CD8-positive, alpha-beta memory T cell (primary cell): ENCODE results near the gene EID2B. TPM values are rescaled to one million over a fixed set of nuclear protein-coding genes. Genes with fewer than 3 reads are reported as not detected.

Experiments used
- CTCF ChIA-PET: fragments of 350-600 bp; sonication (Branson Sonifier 250); formaldehyde crosslinking; loops from one replicate; lab custom pipeline; 2021; ENCODE audit warnings: antibody characterized with exemption; lab: Charles Lee
- POLR2A ChIA-PET: fragments of 350-600 bp; sonication (Branson Sonifier 250); formaldehyde crosslinking; loops from one replicate; lab custom pipeline; 2021; ENCODE audit warnings: antibody characterized with exemption; lab: Charles Lee
- DNase-seq, 5 donors: peaks; one replicate each; pipeline versions ENCODE4 v3.0.0 to v3.0.0-alpha.2; 2020 to 2022; ENCODE audit warnings: mixed read lengths in 1 of 5
- H3K27ac ChIP-seq: one replicate; pipeline ENCODE4 v1.7.0; 2013; ENCODE audit warnings: low read depth, mild to moderate bottlenecking, low read length, moderate library complexity
- H3K27me3 ChIP-seq: 2 replicates; pipeline ENCODE4 v1.7.0; 2013; ENCODE audit warnings: low read length, mild to moderate bottlenecking; ENCODE audit not compliant: insufficient read depth, poor library complexity, severe bottlenecking
- H3K36me3 ChIP-seq: 2 replicates; pipeline ENCODE4 v1.7.0; 2013; ENCODE audit warnings: mild to moderate bottlenecking, low read length, moderate library complexity; ENCODE audit not compliant: insufficient read depth
- H3K4me1 ChIP-seq: 2 replicates; pipeline ENCODE4 v1.7.0; 2013; ENCODE audit warnings: mild to moderate bottlenecking, low read length, moderate library complexity; ENCODE audit not compliant: insufficient read depth
- H3K4me3 ChIP-seq: 2 replicates; pipeline ENCODE4 v1.7.0; 2013; ENCODE audit warnings: mild to moderate bottlenecking, low read length
- H3K9me3 ChIP-seq: 2 replicates; pipeline ENCODE4 v1.7.0; 2013; ENCODE audit warnings: mild to moderate bottlenecking, low read length
- H3K27ac Mint-ChIP-seq, 8 donors: one replicate each; pipeline ENCODE4 v1.8.0; 2020 to 2021; ENCODE audit warnings: mixed read lengths in 8 of 8, mild to moderate bottlenecking in 6 of 8, inconsistent platforms in 3 of 8, moderate library complexity in 3 of 8
- H3K27me3 Mint-ChIP-seq, 2 donors: one replicate each; pipeline ENCODE4 v1.8.0; 2020 to 2021; ENCODE audit warnings: mixed read lengths in 2 of 2, mild to moderate bottlenecking in 1 of 2, moderate library complexity in 1 of 2
- H3K36me3 Mint-ChIP-seq, 3 donors: one replicate each; pipeline ENCODE4 v1.8.0; 2020 to 2021; ENCODE audit warnings: mixed read lengths in 3 of 3, inconsistent platforms in 1 of 3, mild to moderate bottlenecking in 1 of 3
- H3K4me1 Mint-ChIP-seq, 3 donors: one replicate each; pipeline ENCODE4 v1.8.0; 2020 to 2021; ENCODE audit warnings: mixed read lengths in 3 of 3, inconsistent platforms in 1 of 3, mild to moderate bottlenecking in 1 of 3
- H3K4me3 Mint-ChIP-seq, 7 donors: one replicate each; pipeline ENCODE4 v1.8.0; 2020 to 2021; ENCODE audit warnings: mixed read lengths in 7 of 7, mild to moderate bottlenecking in 6 of 7, moderate library complexity in 4 of 7, inconsistent platforms in 2 of 7
- H3K9me3 Mint-ChIP-seq, 5 donors: one replicate each; pipeline ENCODE4 v1.8.0; 2020 to 2022; ENCODE audit warnings: mixed read lengths in 5 of 5, mild to moderate bottlenecking in 3 of 5, moderate library complexity in 2 of 5, inconsistent platforms in 1 of 5
- polyA plus RNA-seq: library from polyadenylated mRNA; unstranded; fragments of 300-500 nt; fragmentation: Illumina TruSeq; gene quantifications from one replicate; pipeline ENCODE4 v1.2.3, GENCODE V29; 2021
- total RNA-seq, 2 experiments: library from RNA; stranded (reverse); gene quantifications; one replicate each; pipeline ENCODE4 v1.2.3, GENCODE V29; 2021

EID2B gene
- total and polyA plus RNA-seq, 3 experiments from 2014 or later, result 3.4 to 8.5 (median 3.7) TPM

DNA sequence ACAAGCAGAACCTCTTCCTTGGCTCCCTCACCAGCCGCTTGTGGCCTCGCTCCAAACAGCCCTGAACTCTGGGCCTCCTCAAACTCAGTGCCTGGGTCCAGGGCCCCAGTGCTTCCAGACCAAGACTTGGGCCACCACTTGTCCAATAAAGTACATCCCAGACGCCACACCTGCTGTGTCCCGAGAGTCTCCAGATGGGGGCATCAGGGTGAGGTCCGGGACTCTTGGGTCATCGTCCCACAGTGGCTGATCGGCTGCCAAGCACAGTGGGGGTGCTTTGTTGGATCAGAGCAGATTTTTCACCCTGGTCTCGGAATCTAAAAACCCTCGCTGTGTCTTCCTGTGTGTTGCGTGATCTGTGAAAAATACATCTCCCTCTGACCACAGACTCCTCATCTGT, 42.9 kb downstream of the EID2B start:
- Mint-ChIP-seq H3K36me3 (peaks cover 0 to 57% (median 10%) of the 10 kb centered on the region in 3 donors), H3K27ac (no peak overlapping the region), H3K27me3 (no peaks in the 10 kb centered on the region), H3K4me3 (no peak overlapping the region), H3K9me3 (no peaks in the 10 kb centered on the region), H3K4me1 (peaks cover 0 to 4% (median 3%) of the 10 kb centered on the region in 3 donors)
- Histone ChIP-seq H3K27me3 (no peaks in the 10 kb centered on the region), H3K36me3 (peaks cover 38% of the 10 kb centered on the region), H3K4me3 (no peak overlapping the region), H3K9me3 (no peaks in the 10 kb centered on the region), H3K4me1 (no peaks in the 10 kb centered on the region), H3K27ac (no peak overlapping the region)
- no peak for DNase-seq
- ChIA-PET CTCF (no interaction called here), POLR2A (no interaction called here)

DNA sequence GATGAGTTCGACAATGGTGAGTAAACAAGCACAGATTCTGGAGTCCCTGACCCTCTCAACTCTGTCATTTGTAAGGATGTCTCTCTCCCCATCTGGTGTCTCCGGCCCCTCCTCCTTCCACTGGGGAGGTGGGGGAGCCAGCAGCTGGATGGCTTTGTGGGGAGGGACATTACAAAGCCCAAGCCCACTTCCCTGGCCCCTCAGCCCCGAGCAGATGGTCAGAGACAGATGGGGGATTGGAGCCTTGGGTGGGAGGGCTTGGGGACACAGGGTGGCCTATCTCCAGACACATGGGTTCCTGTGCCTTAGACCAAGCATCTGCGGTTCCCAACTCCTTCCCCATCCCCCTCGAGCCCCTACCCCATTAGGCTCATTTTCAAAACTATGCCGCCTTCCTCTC, 49.5 kb downstream of the EID2B start:
- Mint-ChIP-seq H3K27me3 (no peaks in the 10 kb centered on the region), H3K4me1 (peaks cover 25 to 31% (median 29%) of the 10 kb centered on the region in 3 donors), H3K36me3 (peaks cover 0 to 43% (median 9%) of the 10 kb centered on the region in 3 donors), H3K9me3 (no peaks in the 10 kb centered on the region), H3K27ac (peak overlapping the region in 3 of 8 donors; percentile 19 to 58 (median 52)), H3K4me3 (peak overlapping the region in 6 of 7 donors; percentile 39 to 73 (median 44))
- H3K4me1 ChIP-seq, result peaks cover 18% of the 10 kb centered on the region
- H3K36me3 ChIP-seq, result peaks cover 18% of the 10 kb centered on the region
- H3K4me3 ChIP-seq, result no peak overlapping the region
- H3K27ac ChIP-seq, result no peak overlapping the region
- ChIA-PET POLR2A (interaction anchor here (0.6 kb wide), 1 partner anchor 1316 kb away, joined by 3 read pairs; the partner anchor contains the start of gene EGLN2), CTCF (interaction anchor here (2.8 kb wide), 1 partner anchor 8 kb away, joined by 9 read pairs; no protein-coding TSS in a partner anchor)
- H3K27me3 ChIP-seq, result no peaks in the 10 kb centered on the region
- no peak for DNase-seq
- no peaks in the 10 kb centered on the region for H3K9me3 ChIP-seq

DNA sequence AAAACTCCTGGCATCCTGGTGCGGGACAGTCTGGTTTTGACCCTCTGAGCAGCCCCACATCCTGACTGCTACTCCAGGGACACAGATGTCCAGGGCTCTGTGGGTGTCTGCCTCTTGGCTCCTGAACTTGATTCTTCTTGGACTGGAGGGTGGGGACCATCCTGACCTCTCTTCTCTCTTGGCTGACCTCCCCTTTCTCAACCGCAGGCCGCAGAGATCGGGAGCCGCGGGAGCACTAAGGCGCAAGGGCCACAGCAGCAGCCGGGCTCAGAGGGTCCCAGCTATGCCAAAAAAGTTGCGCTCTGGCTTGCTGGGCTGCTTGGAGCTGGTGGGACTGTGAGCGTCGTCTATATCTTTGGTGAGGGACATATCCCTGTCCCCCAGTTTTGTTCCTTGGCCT, 51.0 kb downstream of the EID2B start:
- Histone ChIP-seq H3K4me3 (peak overlapping the region; percentile 97), H3K27me3 (no peaks in the 10 kb centered on the region), H3K4me1 (peaks cover 18% of the 10 kb centered on the region), H3K36me3 (peaks cover 12% of the 10 kb centered on the region), H3K9me3 (no peaks in the 10 kb centered on the region), H3K27ac (peak overlapping the region; percentile 85)
- no peaks in the 10 kb centered on the region for H3K9me3 Mint-ChIP-seq
- ChIA-PET CTCF (no interaction called here), POLR2A (interaction anchor here (2.1 kb wide), 1 partner anchor 36 kb away, joined by 8 read pairs; the partner anchor contains the start of gene SUPT5H)
- H3K27ac Mint-ChIP-seq, result peak overlapping the region in 7 of 8 donors; percentile 65 to 98 (median 91)
- H3K4me3 Mint-ChIP-seq, result peak overlapping the region; percentile 80 to 96 (median 92)
- H3K36me3 Mint-ChIP-seq, result peaks cover 0 to 36% (median 4%) of the 10 kb centered on the region in 3 donors
- H3K27me3 Mint-ChIP-seq, result no peaks in the 10 kb centered on the region
- DNase-seq, result no peak
- peaks cover 25 to 28% (median 28%) of the 10 kb centered on the region in 3 donors for H3K4me1 Mint-ChIP-seq

DNA sequence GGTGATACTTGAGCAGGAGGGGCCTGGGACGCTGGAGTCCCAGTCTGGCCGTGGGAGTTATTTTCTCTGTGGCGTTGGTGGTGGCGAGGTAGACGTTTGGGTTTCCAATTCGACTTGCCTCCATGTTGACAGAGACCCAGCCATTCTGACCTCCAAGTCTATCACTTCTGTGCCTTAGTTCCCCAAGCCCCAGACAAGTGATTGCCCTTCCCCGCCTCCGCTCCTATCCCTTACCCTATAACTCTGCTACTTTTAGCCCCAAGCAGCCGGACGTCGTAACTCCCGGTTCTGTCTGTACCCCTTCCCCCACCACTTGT, 51.5 kb downstream of the EID2B start:
- peaks cover 0 to 36% (median 5%) of the 10 kb centered on the region in 3 donors for H3K36me3 Mint-ChIP-seq

More for the DNA sequence above, 51.5 kb downstream of the EID2B start:
- H3K27me3 Mint-ChIP-seq, result no peaks in the 10 kb centered on the region
- ChIA-PET POLR2A (interaction anchor here (0.6 to 2.1 kb wide), 4 partner anchors 36 to 370 kb away, joined by 3 to 8 read pairs (median 4); partner anchors contain the start of genes PLEKHG2 and SUPT5H), CTCF (no interaction called here)
- H3K9me3 ChIP-seq, result no peaks in the 10 kb centered on the region
- H3K4me1 ChIP-seq, result peaks cover 18% of the 10 kb centered on the region
- H3K4me3 Mint-ChIP-seq, result peak overlapping the region; percentile 80 to 96 (median 92)
- H3K27me3 ChIP-seq, result no peaks in the 10 kb centered on the region
- peak overlapping the region; percentile 85 for H3K27ac ChIP-seq
- H3K4me3 ChIP-seq, result peak overlapping the region; percentile 97
- peaks cover 25 to 27% (median 26%) of the 10 kb centered on the region in 3 donors for H3K4me1 Mint-ChIP-seq
- peaks cover 15% of the 10 kb centered on the region for H3K36me3 ChIP-seq
- H3K9me3 Mint-ChIP-seq, result no peaks in the 10 kb centered on the region
- H3K27ac Mint-ChIP-seq, result peak overlapping the region; percentile 65 to 98 (median 88)
- no peak for DNase-seq

Other genes with a start within 250 kb of the EID2B start
- not detected for gene IFNL1, start 236.4 kb downstream of the EID2B start, total RNA-seq
- gene IFNL1, start 236.4 kb downstream of the EID2B start, polyA plus RNA-seq, result 4.6 TPM
- gene LRFN1, start 212.0 kb downstream of the EID2B start, total RNA-seq, result 1 to 10 TPM; 4.3 to 4.9 TPM
- gene LRFN1, start 212.0 kb downstream of the EID2B start, polyA plus RNA-seq, result 6.7 TPM
- 100 to 1,000 TPM; 246 to 247 TPM for gene GMFG, start 196.8 kb downstream of the EID2B start, total RNA-seq
- gene GMFG, start 196.8 kb downstream of the EID2B start, polyA plus RNA-seq, result 1,052 TPM
- 10 to 100 TPM; 54.3 to 55.6 TPM for gene SAMD4B, start 190.4 kb downstream of the EID2B start, total RNA-seq
- 18.7 TPM for gene SAMD4B, start 190.4 kb downstream of the EID2B start, polyA plus RNA-seq
- 10 to 100 TPM; 44.6 to 46.9 TPM for gene PAF1, start 141.7 kb downstream of the EID2B start, total RNA-seq
- gene PAF1, start 141.7 kb downstream of the EID2B start, polyA plus RNA-seq, result 50.2 TPM
- gene MED29, start 141.5 kb downstream of the EID2B start, total RNA-seq, result 10 to 100 TPM; 39.3 to 39.6 TPM
- gene MED29, start 141.5 kb downstream of the EID2B start, polyA plus RNA-seq, result 56.8 TPM
- 10 to 100 TPM; 32.8 to 36.4 TPM for gene ZFP36, start 126.0 kb downstream of the EID2B start, total RNA-seq
- 355 TPM for gene ZFP36, start 126.0 kb downstream of the EID2B start, polyA plus RNA-seq
- 10 to 100 TPM; 35.2 to 36.4 TPM for gene PLEKHG2, start 120.2 kb downstream of the EID2B start, total RNA-seq
- 4.0 TPM for gene PLEKHG2, start 120.2 kb downstream of the EID2B start, polyA plus RNA-seq
- gene RPS16, start 96.9 kb downstream of the EID2B start, total RNA-seq, result 1,000 to 10,000 TPM; 2,654 to 2,668 TPM
- gene RPS16, start 96.9 kb downstream of the EID2B start, polyA plus RNA-seq, result 1,795 TPM
- 100 to 1,000 TPM; 190 to 196 TPM for gene SUPT5H, start 87.3 kb downstream of the EID2B start, total RNA-seq
- gene SUPT5H, start 87.3 kb downstream of the EID2B start, polyA plus RNA-seq, result 115 TPM
- gene TIMM50, start 52.0 kb downstream of the EID2B start, total RNA-seq, result 100 to 1,000 TPM; 131 to 137 TPM
- 47.3 TPM for gene TIMM50, start 52.0 kb downstream of the EID2B start, polyA plus RNA-seq
- 1 to 10 TPM in 1 of 2 experiments, under 1 TPM in 1; 0.92 to 1.4 TPM for gene DLL3, start 33.9 kb downstream of the EID2B start, total RNA-seq
- gene DLL3, start 33.9 kb downstream of the EID2B start, polyA plus RNA-seq, result 0.25 TPM
- not detected for gene SELENOV, start 17.7 kb downstream of the EID2B start, total RNA-seq
- not detected for gene SELENOV, start 17.7 kb downstream of the EID2B start, polyA plus RNA-seq
- gene EID2, start 7.3 kb upstream of the EID2B start, total RNA-seq, result 10 to 100 TPM; 14.0 to 15.4 TPM
- 29.2 TPM for gene EID2, start 7.3 kb upstream of the EID2B start, polyA plus RNA-seq
- not detected for gene LGALS13, start 69.7 kb upstream of the EID2B start, total RNA-seq
- gene LGALS13, start 69.7 kb upstream of the EID2B start, polyA plus RNA-seq, result not detected
- gene LGALS16, start 123.1 kb upstream of the EID2B start, total RNA-seq, result not detected
- not detected for gene LGALS16, start 123.1 kb upstream of the EID2B start, polyA plus RNA-seq
- gene LGALS14, start 171.6 kb upstream of the EID2B start, total RNA-seq, result not detected
- not detected for gene LGALS14, start 171.6 kb upstream of the EID2B start, polyA plus RNA-seq
- gene CLC, start 205.2 kb upstream of the EID2B start, total RNA-seq, result not detected
- gene CLC, start 205.2 kb upstream of the EID2B start, polyA plus RNA-seq, result 0.84 TPM
- not detected for gene LEUTX, start 246.0 kb upstream of the EID2B start, total RNA-seq
- gene LEUTX, start 246.0 kb upstream of the EID2B start, polyA plus RNA-seq, result not detected